ENCODE results near the gene SNAP29. TPM values are rescaled to one million over a fixed set of nuclear protein-coding genes. Genes with fewer than 3 reads are reported as not detected.

The SNAP29 gene
- total and polyA plus RNA-seq, 4 donors, result 10.5 to 26.2 (median 16.3) TPM

GRCh38 chr22:20940186-20940651 lies 81.4 kb downstream of the SNAP29 start:
- H3K27me3 ChIP-seq (ENCODE audit: control insufficient read depth in 4 of 4, insufficient read depth in 4 of 4, low read length in 3 of 4), result no peaks in the 10 kb centered on the region
- H3K9ac ChIP-seq (ENCODE audit: low read depth in 1 of 2, low read length in 2 of 2), result no peak overlapping the region
- H3K27ac ChIP-seq (ENCODE audit: low read depth in 1 of 2, low read length in 2 of 2), result peak overlapping the region in 1 of 2 donors; percentile 5
- H3K9me3 ChIP-seq (ENCODE audit: control insufficient read depth in 4 of 4, low read length in 3 of 4), result no peaks in the 10 kb centered on the region
- WGBS, result 83% methylated on average over 3 of the region's 3 CpGs
- no peak for TF ChIP-seq YY1 (IDR thresholded peaks at IDR 0.05)
- TF ChIP-seq NR2F2 (IDR thresholded peaks at IDR 0.05), result no peak
- no peak for TF ChIP-seq GABPA (IDR thresholded peaks at IDR 0.05 in 1 of 2, conservative IDR thresholded peaks at IDR 0.05 in 1 of 2)
- TF ChIP-seq RXRA (IDR thresholded peaks at IDR 0.05), result no peak
- TF ChIP-seq TAF1 (conservative IDR thresholded peaks at IDR 0.05), result no peak
- TF ChIP-seq REST (IDR thresholded peaks at IDR 0.05), result no peak
- TF ChIP-seq FOXA1 (IDR thresholded peaks at IDR 0.05), result no peak
- TF ChIP-seq HNF4G (IDR thresholded peaks at IDR 0.05), result no peak
- TF ChIP-seq FOXA2 (IDR thresholded peaks at IDR 0.05), result no peak
- no peak for TF ChIP-seq HNF4A (conservative IDR thresholded peaks at IDR 0.05)
- no peak for TF ChIP-seq EGR1 (IDR thresholded peaks at IDR 0.05; ENCODE audit: low read depth in 2 of 2)
- no peak for TF ChIP-seq JUND (IDR thresholded peaks at IDR 0.05)
- TF ChIP-seq ZBTB33 (IDR thresholded peaks at IDR 0.05), result no peak
- H3K36me3 ChIP-seq (ENCODE audit: control insufficient read depth in 4 of 4, insufficient read depth in 3 of 4, low read depth in 1 of 4, low read length in 3 of 4), result peaks cover 0 to 3% (median 2%) of the 10 kb centered on the region in 4 donors
- no peak for DNase-seq (ENCODE audit: low spot score)
- no peak overlapping the region for H3K4me3 ChIP-seq (ENCODE audit: low read depth in 1 of 3, low read length in 3 of 3)
- H3K4me1 ChIP-seq (ENCODE audit: control insufficient read depth in 4 of 4, insufficient read depth in 4 of 4, low read length in 3 of 4), result peaks cover 8 to 50% (median 41%) of the 10 kb centered on the region in 4 donors

Other genes with a start within 250 kb of the SNAP29 start
- gene SERPIND1, start 84.9 kb upstream of the SNAP29 start, total RNA-seq, result 100 to 1,000 TPM; 117 to 176 TPM
- 100 to 1,000 TPM; 166 to 173 TPM for gene SERPIND1, start 84.9 kb upstream of the SNAP29 start, polyA plus RNA-seq
- gene PI4KA, start 196 bp upstream of the SNAP29 start, total RNA-seq, result 10 to 100 TPM; 38.0 to 47.5 TPM
- gene PI4KA, start 196 bp upstream of the SNAP29 start, polyA plus RNA-seq, result 10 to 100 TPM; 19.4 to 34.5 TPM
- gene CRKL, start 58.4 kb downstream of the SNAP29 start, total RNA-seq, result 10 to 100 TPM; 30.0 to 45.5 TPM
- gene CRKL, start 58.4 kb downstream of the SNAP29 start, polyA plus RNA-seq, result 10 to 100 TPM; 12.0 to 15.2 TPM
- under 1 TPM; 0.51 to 0.75 TPM for gene AIFM3, start 108.2 kb downstream of the SNAP29 start, total RNA-seq
- 1 to 10 TPM in 1 of 2 donors, under 1 TPM in 1; 0.38 to 1.1 TPM for gene AIFM3, start 108.2 kb downstream of the SNAP29 start, polyA plus RNA-seq
- 10 to 100 TPM; 11.1 to 32.5 TPM for gene LZTR1, start 123.3 kb downstream of the SNAP29 start, total RNA-seq
- gene LZTR1, start 123.3 kb downstream of the SNAP29 start, polyA plus RNA-seq, result 10 to 100 TPM in 1 of 2 donors, 1 to 10 TPM in 1; 7.9 to 15.3 TPM
- gene THAP7, start 143.1 kb downstream of the SNAP29 start, total RNA-seq, result 10 to 100 TPM; 10.4 to 18.3 TPM
- gene THAP7, start 143.1 kb downstream of the SNAP29 start, polyA plus RNA-seq, result 10 to 100 TPM; 20.6 to 21.9 TPM
- under 1 TPM; 0.05 to 0.59 TPM for gene P2RX6, start 156.2 kb downstream of the SNAP29 start, total RNA-seq
- gene P2RX6, start 156.2 kb downstream of the SNAP29 start, polyA plus RNA-seq, result under 1 TPM; 0.18 to 0.48 TPM
- under 1 TPM; 0.23 to 0.42 TPM for gene SLC7A4, start 173.6 kb downstream of the SNAP29 start, total RNA-seq
- gene SLC7A4, start 173.6 kb downstream of the SNAP29 start, polyA plus RNA-seq, result under 1 TPM; 0.11 to 0.67 TPM
- gene LRRC74B, start 186.9 kb downstream of the SNAP29 start, total RNA-seq, result not detected
- not detected for gene LRRC74B, start 186.9 kb downstream of the SNAP29 start, polyA plus RNA-seq

All from liver (tissue), 9 donors.